Stomach smooth muscle (tissue), 2 donors: ENCODE measurements around the gene F8.
A peak's percentile ranks its signal among the peaks of the same experiment; 100 is the strongest.
"Not testable (repeated sequence)": the region's sequence is repeated elsewhere in the genome, so short reads cannot be mapped to it uniquely, and the experiment has no call there.

Source experiments
- H3K27ac ChIP-seq: one replicate; pipeline ENCODE4 v1.7.0; 2013; ENCODE audit warnings: mild to moderate bottlenecking, low read length, inconsistent platforms
- H3K27me3 ChIP-seq, 2 donors: one replicate each; pipeline ENCODE4 v1.7.0; 2013; ENCODE audit warnings: low read length in 2 of 2; ENCODE audit not compliant: insufficient read depth in 2 of 2, control insufficient read depth in 1 of 2
- H3K36me3 ChIP-seq, 2 donors: one replicate each; pipeline ENCODE4 v1.7.0; 2013; ENCODE audit warnings: low read length in 2 of 2; ENCODE audit not compliant: control insufficient read depth in 2 of 2, insufficient read depth in 2 of 2
- H3K4me1 ChIP-seq: one replicate; pipeline ENCODE4 v1.7.0; 2013; ENCODE audit warnings: low read length; ENCODE audit not compliant: control insufficient read depth, insufficient read depth
- H3K4me3 ChIP-seq, 2 donors: one replicate each; pipeline ENCODE4 v1.7.0; 2013; ENCODE audit warnings: low read length in 2 of 2
- H3K9ac ChIP-seq, 2 donors: one replicate each; pipeline ENCODE4 v1.7.0; 2013; ENCODE audit warnings: low read length in 2 of 2, mild to moderate bottlenecking in 1 of 2
- H3K9me3 ChIP-seq, 2 donors: one replicate each; pipeline ENCODE4 v1.7.0; 2013; ENCODE audit warnings: low read length in 2 of 2; ENCODE audit not compliant: control insufficient read depth in 2 of 2
- donor health status: healthy.
- donor health status: Pancreatic carcinoma.

F8 gene

DNA sequence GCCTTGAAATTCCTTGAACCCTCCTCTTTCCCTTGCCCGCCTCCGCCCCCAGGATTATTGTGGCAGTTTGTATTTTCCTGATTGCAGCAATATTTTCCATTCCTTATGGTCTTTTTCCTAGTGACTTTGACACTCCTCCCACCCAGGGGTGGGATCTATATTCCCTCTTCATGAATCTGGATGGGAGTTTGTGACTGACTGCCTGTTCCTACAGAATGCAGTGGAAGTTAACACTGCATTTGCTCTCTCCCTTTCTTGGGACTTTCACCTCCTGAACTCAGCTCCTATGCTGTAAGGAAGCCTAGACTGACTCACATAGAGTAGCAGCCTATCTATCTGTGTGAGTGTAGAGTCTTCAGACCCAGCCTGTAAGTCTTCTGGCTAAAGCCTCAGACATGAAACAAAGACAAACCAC lies 6.4 kb upstream of the F8 start:
- peaks cover 0 to under 1% of the 10 kb centered on the region in 2 donors for H3K36me3 ChIP-seq
- H3K9me3 ChIP-seq, result no peaks in the 10 kb centered on the region
- H3K4me3 ChIP-seq, result peak overlapping the region in 1 of 2 donors; percentile 88
- H3K27ac ChIP-seq, result peak overlapping the region; percentile 94
- H3K27me3 ChIP-seq, result no peaks in the 10 kb centered on the region
- H3K9ac ChIP-seq, result peak overlapping the region in 1 of 2 donors; percentile 98
- H3K4me1 ChIP-seq, result peaks cover 10% of the 10 kb centered on the region

GRCh38 chrX:155028129-155028528 lies 5.6 kb upstream of the F8 start:
- peak overlapping the region; percentile 80 to 88 for H3K4me3 ChIP-seq
- peak overlapping the region; percentile 89 to 98 for H3K9ac ChIP-seq

GRCh38 chrX:155027509-155028066 lies 5.1 kb upstream of the F8 start:
- peak overlapping the region; percentile 80 to 88 for H3K4me3 ChIP-seq
- no peaks in the 10 kb centered on the region for H3K9me3 ChIP-seq
- peak overlapping the region; percentile 94 for H3K27ac ChIP-seq
- H3K9ac ChIP-seq, result peak overlapping the region; percentile 89 to 98
- H3K36me3 ChIP-seq, result no peaks in the 10 kb centered on the region
- H3K4me1 ChIP-seq, result peaks cover 10% of the 10 kb centered on the region
- H3K27me3 ChIP-seq, result no peaks in the 10 kb centered on the region

More at GRCh38 chrX:155028129-155028528, 5.6 kb upstream of the F8 start:
- Histone ChIP-seq H3K36me3 (no peaks in the 10 kb centered on the region), H3K9me3 (no peaks in the 10 kb centered on the region), H3K27ac (peak overlapping the region; percentile 94), H3K4me1 (peaks cover 10% of the 10 kb centered on the region), H3K27me3 (no peaks in the 10 kb centered on the region)

GRCh38 chrX:155026727-155027508 lies 4.4 kb upstream of the F8 start, which contains the start of gene FUNDC2:
FUNDC2 (plus strand) TSS chrX:155026844; CDS start chrX:155026939, 95 bp downstream.
- Histone ChIP-seq H3K27me3 (no peaks in the 10 kb centered on the region), H3K36me3 (no peaks in the 10 kb centered on the region), H3K27ac (peak within 1 kb of the TSS; percentile 94), H3K4me3 (peak within 1 kb of the TSS; percentile 80 to 88), H3K9me3 (no peaks in the 10 kb centered on the region), H3K9ac (peak within 1 kb of the TSS; percentile 89 to 98), H3K4me1 (peaks cover 10% of the 10 kb centered on the region)

DNA sequence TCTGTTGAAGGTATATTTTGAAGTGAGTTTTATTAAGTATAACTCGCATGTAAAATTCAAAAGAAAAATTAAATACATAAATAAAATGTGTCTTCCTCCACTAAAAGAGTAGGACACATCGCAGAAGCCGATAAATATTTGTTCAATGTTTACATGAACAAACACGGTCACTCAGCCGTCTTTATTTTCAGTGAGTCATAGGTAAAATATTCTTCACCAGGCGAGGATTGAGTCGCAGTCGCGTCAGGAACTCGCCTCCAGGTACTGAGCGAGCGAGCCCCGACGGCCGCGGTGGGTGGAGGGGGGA lies 3.9 kb upstream of the F8 start:
- Histone ChIP-seq H3K9ac (peak overlapping the region; percentile 60 to 68), H3K9me3 (no peaks in the 10 kb centered on the region), H3K36me3 (no peaks in the 10 kb centered on the region), H3K27me3 (no peaks in the 10 kb centered on the region), H3K4me3 (peak overlapping the region; percentile 48 to 80), H3K27ac (peak overlapping the region; percentile 94), H3K4me1 (peaks cover 10% of the 10 kb centered on the region)

- Histone ChIP-seq H3K4me3 (no peak overlapping the region), H3K36me3 (no peaks in the 10 kb centered on the region), H3K27ac (no peak overlapping the region), H3K4me1 (peaks cover 10% of the 10 kb centered on the region), H3K27me3 (no peaks in the 10 kb centered on the region), H3K9me3 (no peaks in the 10 kb centered on the region), H3K9ac (no peak overlapping the region)
Observed at GRCh38 chrX:155023907-155024833, 1.6 kb upstream of the F8 start.

- Histone ChIP-seq H3K27me3 (no peaks in the 10 kb centered on the region), H3K36me3 (no peaks in the 10 kb centered on the region), H3K4me1 (no peaks in the 10 kb centered on the region), H3K9me3 (no peaks in the 10 kb centered on the region), H3K9ac (no peak overlapping the region), H3K4me3 (no peak overlapping the region), H3K27ac (no peak overlapping the region)
Observed at GRCh38 chrX:155020591-155020990, 1.9 kb downstream of the F8 start.

GRCh38 chrX:155009994-155010472 lies 12.5 kb downstream of the F8 start:
- Histone ChIP-seq H3K9ac (no peak overlapping the region), H3K36me3 (no peaks in the 10 kb centered on the region), H3K4me3 (no peak overlapping the region), H3K9me3 (no peaks in the 10 kb centered on the region), H3K4me1 (no peaks in the 10 kb centered on the region), H3K27me3 (no peaks in the 10 kb centered on the region), H3K27ac (no peak overlapping the region)

DNA sequence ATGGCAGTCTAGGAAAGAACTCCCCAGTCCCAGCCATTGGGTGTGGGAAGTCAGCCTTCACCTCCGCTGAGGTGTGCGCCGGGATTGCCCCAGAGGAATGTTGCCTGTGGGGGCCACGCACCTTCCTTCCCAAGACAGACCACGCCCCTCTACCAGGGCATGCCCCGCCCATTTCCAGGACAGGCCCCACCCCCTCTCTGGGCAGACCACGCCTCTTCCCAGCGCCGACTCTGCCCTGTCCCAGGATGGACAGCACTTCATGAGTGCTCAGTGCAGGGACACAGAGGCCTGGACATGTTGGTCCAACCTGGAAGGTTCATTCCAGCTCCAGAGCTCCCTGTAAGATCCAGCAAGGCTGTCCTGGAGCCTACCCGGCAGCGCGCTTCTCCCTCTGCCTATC lies 13.9 kb downstream of the F8 start:
- not testable (repeated sequence) for H3K4me1 ChIP-seq, H3K4me3 ChIP-seq, H3K9me3 ChIP-seq, H3K9ac ChIP-seq, H3K27ac ChIP-seq, H3K36me3 ChIP-seq, H3K27me3 ChIP-seq

- not testable (repeated sequence) for H3K4me3 ChIP-seq, H3K9ac ChIP-seq, H3K9me3 ChIP-seq, H3K27me3 ChIP-seq, H3K27ac ChIP-seq, H3K4me1 ChIP-seq, H3K36me3 ChIP-seq
Observed at GRCh38 chrX:155006913-155007671, 15.4 kb downstream of the F8 start.
